GM21786 (cell line): ENCODE results near the gene PYROXD2.

Source experiments
- ATAC-seq: cut with Tn5 transposase; IDR thresholded peaks from one replicate; pipeline ENCODE4 v1.9.1; 2021; ENCODE audit not compliant: unreplicated experiment

The PYROXD2 gene

DNA sequence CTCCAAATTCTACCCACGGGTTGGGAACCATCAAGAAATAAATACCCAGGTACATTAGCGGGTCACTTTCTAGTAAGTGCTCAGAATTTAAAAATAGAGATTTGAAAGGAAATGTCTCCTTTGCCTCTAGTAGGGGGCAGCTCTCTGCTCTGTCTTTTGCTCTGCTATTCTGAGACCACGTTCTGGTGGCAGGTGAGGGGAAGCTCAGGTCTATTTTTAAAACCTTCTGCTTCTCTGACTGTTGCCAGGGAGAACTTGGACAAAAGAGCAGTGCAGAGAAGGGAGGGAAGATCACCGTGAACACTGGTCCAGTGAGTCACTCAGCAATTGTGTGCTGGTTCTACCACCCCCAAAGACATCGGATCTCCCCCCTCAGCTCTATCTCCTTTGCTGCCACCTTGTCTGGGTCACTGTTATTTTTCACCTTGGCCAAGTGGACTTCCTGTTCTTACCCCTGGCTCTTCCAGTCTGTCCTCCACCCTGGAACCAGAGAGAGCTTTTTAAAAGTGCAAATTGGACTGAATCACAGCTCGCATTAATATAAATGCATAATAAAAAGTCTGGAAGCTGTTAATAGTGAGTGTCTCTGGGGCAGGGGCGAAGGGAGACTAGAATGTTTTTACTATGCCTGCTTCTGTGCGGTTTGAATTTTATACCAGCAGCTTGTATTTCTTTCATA, 74.6 kb downstream of the PYROXD2 start:
- peak; percentile 44 for ATAC-seq

DNA sequence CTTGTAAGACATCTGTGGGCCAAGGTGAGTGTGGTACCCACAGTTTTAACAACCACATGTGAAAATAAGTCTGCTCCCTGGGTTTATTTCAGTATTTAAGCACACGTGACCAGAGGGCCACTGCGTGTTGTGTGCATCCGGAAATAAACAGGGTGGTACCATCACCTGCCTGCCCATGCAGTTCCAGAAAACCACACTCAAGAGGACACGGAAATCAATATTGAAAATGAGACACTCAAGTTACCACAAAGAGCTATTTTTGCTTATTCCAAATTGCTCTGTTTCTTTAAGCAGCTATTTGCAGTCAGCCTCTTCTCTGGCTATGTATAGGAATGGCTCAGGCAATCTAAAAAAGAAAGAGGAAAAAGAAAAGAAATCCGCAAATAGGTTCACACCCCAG, 75.2 kb downstream of the PYROXD2 start:
- ATAC-seq = peak; percentile 90

DNA sequence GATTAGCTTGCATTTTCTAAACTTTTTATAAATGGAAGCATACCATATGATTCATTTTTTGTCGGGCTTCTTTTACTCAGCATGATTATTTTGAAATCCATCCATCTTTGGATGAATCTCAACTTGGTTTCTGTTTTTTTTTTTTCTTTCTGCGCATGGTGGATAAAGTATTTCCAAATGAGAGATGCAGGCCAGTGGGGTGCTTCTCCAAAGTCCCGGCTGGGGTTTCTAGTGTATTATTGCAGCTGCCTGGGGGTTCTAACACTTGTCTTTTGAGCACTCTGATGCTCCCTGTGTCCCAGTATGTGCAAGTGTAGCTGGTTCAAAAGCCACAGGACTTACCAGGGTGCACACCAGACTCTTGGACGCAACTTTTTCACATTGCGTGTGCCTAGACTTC, 76.1 kb downstream of the PYROXD2 start:
- ATAC-seq = no peak

DNA sequence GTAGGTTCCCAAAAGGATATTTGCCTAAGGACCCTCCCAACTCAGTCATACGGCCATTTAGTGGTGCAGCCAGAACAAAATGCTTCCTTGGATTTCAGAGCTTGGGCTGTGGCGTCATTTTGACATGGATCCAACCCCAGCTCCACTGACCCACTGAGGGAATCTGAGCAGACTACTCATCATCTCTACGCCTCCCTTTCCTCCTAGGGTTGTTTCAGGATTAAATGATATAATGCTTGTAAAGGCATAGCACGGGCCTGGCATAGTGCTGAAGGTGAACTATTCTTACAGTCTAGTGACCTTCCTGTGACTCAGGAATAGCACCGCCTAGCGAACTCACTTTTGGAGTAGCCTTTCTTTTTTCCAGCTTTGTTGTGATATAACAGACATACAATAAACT, 76.7 kb downstream of the PYROXD2 start:
- ATAC-seq = no peak

DNA sequence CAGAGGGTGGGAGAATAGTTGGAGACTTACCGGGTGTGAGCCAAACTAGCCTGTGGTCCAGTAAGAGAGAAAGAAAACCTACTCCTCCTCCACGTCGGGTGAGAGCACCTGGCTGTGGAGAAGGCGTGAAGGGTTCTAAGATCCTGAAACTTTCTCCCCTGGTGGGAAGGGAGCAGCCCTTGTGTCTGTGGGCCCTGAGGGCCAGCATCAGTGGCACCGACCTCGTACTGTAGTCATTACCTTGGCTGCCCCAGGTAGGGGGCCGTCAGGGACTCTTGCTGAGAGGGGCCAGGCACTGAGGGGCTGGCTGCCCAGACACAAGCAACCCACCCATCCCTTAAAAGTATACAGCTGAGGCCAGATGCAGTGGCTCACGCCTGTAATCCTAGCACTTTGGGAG, 77.5 kb downstream of the PYROXD2 start:
- ATAC-seq = no peak
